Activated CD4-positive, alpha-beta T cell treated with anti-CD3 and anti-CD28 coated beads, Interleukin-2, amount 10 ng/mL, durations not matched to agents 24 days and 14 days (primary cell): ENCODE measurements around the gene NIPAL3. TPM values are rescaled to one million over a fixed set of nuclear protein-coding genes. Genes with fewer than 3 reads are reported as not detected.

Experiments used
- DNase-seq: peaks from one replicate; pipeline ENCODE4 v3.0.0; 2022
- H3K27ac Mint-ChIP-seq: one replicate; pipeline ENCODE4 v1.8.0; 2022; ENCODE audit warnings: mild to moderate bottlenecking, mixed read lengths
- H3K27me3 Mint-ChIP-seq: one replicate; pipeline ENCODE4 v1.8.0; 2022; ENCODE audit warnings: mixed read lengths
- H3K36me3 Mint-ChIP-seq: one replicate; pipeline ENCODE4 v1.8.0; 2022; ENCODE audit warnings: low read depth, mild to moderate bottlenecking, mixed read lengths
- H3K4me1 Mint-ChIP-seq: one replicate; pipeline ENCODE4 v1.8.0; 2021; ENCODE audit warnings: mixed read lengths
- H3K4me3 Mint-ChIP-seq: one replicate; pipeline ENCODE4 v1.8.0; 2022; ENCODE audit warnings: mild to moderate bottlenecking, moderate library complexity, mixed read lengths
- H3K9me3 Mint-ChIP-seq: one replicate; pipeline ENCODE4 v1.8.0; 2021; ENCODE audit warnings: mixed read lengths
- intact Hi-C: fragments of 100-400 bp; cut with micrococcal nuclease; formaldehyde crosslinking; loops from one replicate; pipeline ENCODE4 v1.15.1; 2023
- total RNA-seq: library from RNA; stranded (reverse); gene quantifications from 2 replicates; pipeline ENCODE4 v1.2.3, GENCODE V29; 2022

Gene NIPAL3
- total RNA-seq, 1 donor from 2014 or later, result 26.3 TPM

- Mint-ChIP-seq H3K36me3 (peaks cover 54% of the 10 kb centered on the region), H3K4me3 (no peak overlapping the region), H3K9me3 (no peaks in the 10 kb centered on the region), H3K4me1 (peaks cover 51% of the 10 kb centered on the region), H3K27me3 (no peaks in the 10 kb centered on the region), H3K27ac (no peak overlapping the region)
- intact Hi-C loops, result no loop called here
- peak; percentile 45 for DNase-seq
These were observed 4.9 kb downstream of the NIPAL3 start for GRCh38 chr1:24420547-24420946.

DNA sequence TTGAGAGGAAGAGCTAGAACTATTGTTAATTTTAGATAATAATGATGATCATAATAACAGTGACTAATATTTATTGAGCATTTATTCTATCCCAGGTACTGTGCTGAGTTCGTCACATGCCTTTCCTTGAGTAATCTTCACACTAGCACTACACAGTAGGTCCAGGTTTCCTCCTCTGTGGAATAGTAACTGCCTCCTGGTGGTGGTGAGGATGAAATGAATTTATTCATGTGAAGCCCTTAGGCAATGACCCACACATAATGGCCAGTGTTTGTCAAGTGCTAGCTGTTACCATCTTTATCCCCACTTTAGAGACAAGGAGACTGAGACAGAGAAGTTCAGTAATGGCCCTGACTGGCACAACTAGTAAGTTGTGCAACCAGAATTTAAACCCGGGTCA, 5.9 kb downstream of the NIPAL3 start:
- H3K36me3 Mint-ChIP-seq, result peaks cover 59% of the 10 kb centered on the region
- H3K4me3 Mint-ChIP-seq, result no peak overlapping the region
- peaks cover 44% of the 10 kb centered on the region for H3K4me1 Mint-ChIP-seq
- peak; percentile 40 for DNase-seq
- no peaks in the 10 kb centered on the region for H3K27me3 Mint-ChIP-seq
- H3K27ac Mint-ChIP-seq, result no peak overlapping the region
- no peaks in the 10 kb centered on the region for H3K9me3 Mint-ChIP-seq
- intact Hi-C loops, result no loop called here

- DNase-seq, result peak; percentile 53
- H3K27me3 Mint-ChIP-seq, result no peaks in the 10 kb centered on the region
- H3K4me1 Mint-ChIP-seq, result peaks cover 27% of the 10 kb centered on the region
- H3K9me3 Mint-ChIP-seq, result no peaks in the 10 kb centered on the region
- H3K4me3 Mint-ChIP-seq, result no peak overlapping the region
- H3K27ac Mint-ChIP-seq, result peak overlapping the region; percentile 27
- intact Hi-C loops, result no loop called here
- H3K36me3 Mint-ChIP-seq, result peaks cover 66% of the 10 kb centered on the region
These were observed 8.6 kb downstream of the NIPAL3 start for GRCh38 chr1:24424207-24424606.

GRCh38 chr1:24424990-24425389, 9.4 kb downstream of the NIPAL3 start:
- intact Hi-C loops, result no loop called here
- Mint-ChIP-seq H3K9me3 (no peaks in the 10 kb centered on the region), H3K4me3 (no peak overlapping the region), H3K27me3 (no peaks in the 10 kb centered on the region), H3K36me3 (peaks cover 59% of the 10 kb centered on the region), H3K27ac (no peak overlapping the region), H3K4me1 (peaks cover 23% of the 10 kb centered on the region)
- no peak for DNase-seq

DNA sequence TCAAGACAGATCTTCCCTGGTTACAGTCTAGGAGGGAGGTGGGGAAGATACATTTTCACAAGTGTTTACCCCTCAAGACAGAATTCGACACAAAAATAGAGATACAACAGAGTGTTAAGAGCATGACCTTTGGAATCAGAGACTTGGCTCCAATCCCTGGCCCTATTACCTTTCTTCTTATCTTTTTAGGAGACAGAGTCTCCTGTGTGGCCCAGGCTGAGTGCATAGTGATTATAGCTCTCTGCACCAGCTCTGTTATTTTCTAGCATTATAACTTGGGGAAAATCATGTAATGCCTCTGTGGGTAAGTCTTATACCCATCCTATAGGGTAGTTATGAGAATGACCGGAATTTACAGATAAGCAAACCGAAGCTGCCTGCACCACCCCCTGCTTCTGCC, 9.8 kb downstream of the NIPAL3 start:
- Mint-ChIP-seq H3K36me3 (peaks cover 56% of the 10 kb centered on the region), H3K9me3 (no peaks in the 10 kb centered on the region), H3K4me1 (peaks cover 23% of the 10 kb centered on the region), H3K27ac (no peak overlapping the region), H3K4me3 (no peak overlapping the region), H3K27me3 (no peaks in the 10 kb centered on the region)
- intact Hi-C loops, result no loop called here
- DNase-seq, result no peak

GRCh38 chr1:24425922-24426321, 10.3 kb downstream of the NIPAL3 start:
- intact Hi-C loops, result no loop called here
- peak; percentile 42 for DNase-seq
- H3K4me1 Mint-ChIP-seq, result peaks cover 21% of the 10 kb centered on the region
- no peak overlapping the region for H3K4me3 Mint-ChIP-seq
- no peak overlapping the region for H3K27ac Mint-ChIP-seq
- H3K9me3 Mint-ChIP-seq, result no peaks in the 10 kb centered on the region
- peaks cover 54% of the 10 kb centered on the region for H3K36me3 Mint-ChIP-seq
- H3K27me3 Mint-ChIP-seq, result no peaks in the 10 kb centered on the region

- Mint-ChIP-seq H3K4me1 (peaks cover 21% of the 10 kb centered on the region), H3K36me3 (peaks cover 52% of the 10 kb centered on the region), H3K27ac (no peak overlapping the region), H3K27me3 (no peaks in the 10 kb centered on the region), H3K4me3 (no peak overlapping the region), H3K9me3 (no peaks in the 10 kb centered on the region)
- intact Hi-C loops, result no loop called here
- DNase-seq, result no peak
These were observed 11.3 kb downstream of the NIPAL3 start for GRCh38 chr1:24426744-24427544.

- Mint-ChIP-seq H3K4me1 (peaks cover 17% of the 10 kb centered on the region), H3K27ac (peak overlapping the region; percentile 39), H3K36me3 (peaks cover 47% of the 10 kb centered on the region), H3K27me3 (no peaks in the 10 kb centered on the region), H3K4me3 (no peak overlapping the region), H3K9me3 (no peaks in the 10 kb centered on the region)
- no peak for DNase-seq
- intact Hi-C loops, result no loop called here
These were observed 11.9 kb downstream of the NIPAL3 start for GRCh38 chr1:24427545-24427862.

GRCh38 chr1:24435782-24436365, 20.3 kb downstream of the NIPAL3 start:
- intact Hi-C loops, result no loop called here
- Mint-ChIP-seq H3K36me3 (peaks cover 35% of the 10 kb centered on the region), H3K27ac (no peak overlapping the region), H3K4me1 (peaks cover 8% of the 10 kb centered on the region), H3K9me3 (no peaks in the 10 kb centered on the region), H3K4me3 (no peak overlapping the region), H3K27me3 (no peaks in the 10 kb centered on the region)
- no peak for DNase-seq

DNA sequence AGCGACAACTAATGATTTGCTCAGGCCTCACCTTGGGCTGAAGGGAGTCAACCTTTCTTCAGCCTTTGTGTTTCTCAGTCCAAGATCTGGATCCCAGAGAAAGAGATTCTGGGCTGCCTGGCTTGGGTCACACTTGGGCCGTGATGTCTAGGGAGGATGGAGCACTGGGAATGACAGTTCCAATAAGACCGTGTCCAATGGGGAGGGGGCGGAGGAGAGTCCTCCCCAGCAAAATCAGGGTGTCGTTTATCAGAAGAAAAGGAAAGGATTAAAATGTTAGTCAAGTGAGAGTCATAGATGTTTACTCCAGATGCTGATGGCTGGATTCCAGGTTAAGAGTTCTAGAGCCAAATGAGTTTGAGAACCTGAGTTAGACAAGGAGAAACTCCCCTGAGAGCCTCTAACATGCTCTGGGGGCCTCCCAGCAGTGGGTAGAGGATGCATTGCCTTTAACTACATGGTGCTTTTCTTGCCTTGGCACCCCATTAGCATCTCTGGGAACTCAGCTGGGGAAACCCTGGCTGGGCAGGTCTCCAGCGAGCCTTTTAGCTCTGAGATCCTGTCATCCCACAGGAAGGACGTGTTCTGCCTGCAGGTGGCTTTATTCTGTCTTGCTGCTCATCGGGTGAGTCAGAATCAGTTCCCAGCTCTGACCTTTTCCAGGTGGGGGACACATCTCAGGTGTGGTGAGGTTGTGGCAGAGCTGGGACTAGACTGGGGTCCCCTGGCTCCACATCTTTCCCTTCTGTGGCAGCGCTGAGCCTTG, 22.2 kb downstream of the NIPAL3 start:
- Mint-ChIP-seq H3K36me3 (peaks cover 34% of the 10 kb centered on the region), H3K9me3 (no peaks in the 10 kb centered on the region), H3K27me3 (no peaks in the 10 kb centered on the region), H3K4me1 (peaks cover 8% of the 10 kb centered on the region), H3K27ac (no peak overlapping the region), H3K4me3 (no peak overlapping the region)
- intact Hi-C loops, result no loop called here
- no peak for DNase-seq

DNA sequence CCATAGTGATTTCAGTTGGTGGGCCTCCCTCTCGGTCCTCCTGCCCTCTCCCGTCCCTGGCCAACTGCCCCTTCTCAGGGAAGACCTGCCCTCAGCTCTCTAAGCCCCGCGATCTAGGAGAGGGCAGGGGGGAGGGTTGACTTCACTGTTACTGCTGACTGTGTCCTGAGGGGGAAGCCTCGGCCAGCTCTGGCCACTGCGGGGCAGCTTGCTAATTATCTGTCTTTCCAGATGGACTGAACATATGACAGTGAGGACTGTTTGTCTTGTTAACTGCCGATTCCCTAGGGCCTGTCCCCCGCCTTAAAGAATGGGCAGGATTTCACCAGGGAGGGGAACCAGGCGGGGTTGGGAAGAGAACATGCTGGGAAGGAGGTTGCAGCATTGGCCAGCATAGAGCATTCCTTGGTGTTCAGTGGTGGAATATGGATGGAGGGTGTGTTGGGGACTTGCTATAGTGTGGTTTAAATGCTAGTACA, 22.9 kb downstream of the NIPAL3 start:
- Mint-ChIP-seq H3K4me3 (no peak overlapping the region), H3K27me3 (no peaks in the 10 kb centered on the region)
- intact Hi-C loops, result no loop called here

GRCh38 chr1:24440436-24440835, 24.8 kb downstream of the NIPAL3 start:
- Mint-ChIP-seq H3K27ac (no peak overlapping the region), H3K9me3 (no peaks in the 10 kb centered on the region), H3K27me3 (no peaks in the 10 kb centered on the region), H3K36me3 (peaks cover 30% of the 10 kb centered on the region), H3K4me1 (peaks cover 4% of the 10 kb centered on the region), H3K4me3 (no peak overlapping the region)
- intact Hi-C loops, result no loop called here
- DNase-seq, result no peak

More for the DNA sequence above, 22.9 kb downstream of the NIPAL3 start:
- DNase-seq, result no peak
- peaks cover 30% of the 10 kb centered on the region for H3K36me3 Mint-ChIP-seq
- H3K9me3 Mint-ChIP-seq, result no peaks in the 10 kb centered on the region
- H3K27ac Mint-ChIP-seq, result no peak overlapping the region
- peaks cover 8% of the 10 kb centered on the region for H3K4me1 Mint-ChIP-seq

- no peaks in the 10 kb centered on the region for H3K27me3 Mint-ChIP-seq
- H3K36me3 Mint-ChIP-seq, result peaks cover 36% of the 10 kb centered on the region
- no peak overlapping the region for H3K4me3 Mint-ChIP-seq
- H3K27ac Mint-ChIP-seq, result no peak overlapping the region
- no peaks in the 10 kb centered on the region for H3K9me3 Mint-ChIP-seq
- H3K4me1 Mint-ChIP-seq, result peaks cover 3% of the 10 kb centered on the region
- intact Hi-C loops, result no loop called here
- no peak for DNase-seq
These were observed 25.9 kb downstream of the NIPAL3 start for GRCh38 chr1:24441480-24441879.

DNA sequence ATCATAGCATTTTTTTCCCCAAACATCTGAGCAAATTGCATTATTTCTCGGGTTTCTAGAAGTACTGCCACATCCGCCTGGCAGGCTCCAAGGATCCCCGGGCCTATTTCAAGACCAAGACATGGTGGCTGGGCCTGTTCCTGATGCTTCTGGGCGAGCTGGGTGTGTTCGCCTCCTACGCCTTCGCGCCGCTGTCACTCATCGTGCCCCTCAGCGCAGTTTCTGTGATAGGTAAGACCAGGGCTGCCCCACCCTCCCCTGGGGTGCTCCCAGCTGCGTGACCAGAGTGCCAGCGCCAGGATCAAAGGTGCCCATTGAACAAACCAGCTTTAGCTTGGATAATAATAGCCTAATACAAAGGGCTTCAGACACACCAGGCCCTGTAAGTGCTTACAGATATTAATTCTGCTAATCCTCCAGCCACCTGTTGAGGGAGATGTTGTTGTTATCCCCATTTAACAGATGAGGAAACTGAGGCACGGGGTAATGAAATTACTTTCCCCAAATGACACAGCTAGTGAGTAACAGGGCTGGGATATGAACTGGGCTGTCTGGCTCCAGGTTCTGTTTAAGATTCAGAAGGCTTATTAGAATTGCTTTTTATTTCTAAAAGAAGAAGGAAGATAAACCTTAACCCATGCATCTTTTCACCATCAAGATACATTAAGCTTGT, 26.5 kb downstream of the NIPAL3 start:
- H3K27ac Mint-ChIP-seq, result no peak overlapping the region
- H3K9me3 Mint-ChIP-seq, result no peaks in the 10 kb centered on the region
- no peaks in the 10 kb centered on the region for H3K27me3 Mint-ChIP-seq
- no peak for DNase-seq
- H3K4me3 Mint-ChIP-seq, result no peak overlapping the region
- intact Hi-C loops, result no loop called here
- H3K36me3 Mint-ChIP-seq, result peaks cover 41% of the 10 kb centered on the region
- peaks cover 3% of the 10 kb centered on the region for H3K4me1 Mint-ChIP-seq
